CD4-positive, CD25-positive, alpha-beta regulatory T cell (primary cell): ENCODE data around the gene CLEC4E. TPM values are rescaled to one million over a fixed set of nuclear protein-coding genes. Genes with fewer than 3 reads are reported as not detected.
"Not testable (repeated sequence)": the region's sequence is repeated elsewhere in the genome, so short reads cannot be mapped to it uniquely, and the experiment has no call there.

Experiments
- ATAC-seq, 2 donors: fragments of 150-1000 bp; cut with Tn5 transposase; one replicate each; pipeline ENCODE4 v1.10.0; 2021; ENCODE audit warnings: low read depth in 2 of 2, moderate number of reproducible peaks in 2 of 2, moderate library complexity in 1 of 2
- DNase-seq, 3 donors: peaks; one replicate each; pipeline versions ENCODE4 v3.0.0 to v3.0.0-alpha.2; 2012 to 2022; ENCODE audit warnings: mixed read lengths in 1 of 3
- H3K27ac ChIP-seq: one replicate; pipeline ENCODE4 v1.7.0; 2013; ENCODE audit warnings: mild to moderate bottlenecking, low read length; ENCODE audit not compliant: insufficient read depth, poor library complexity, severe bottlenecking
- H3K27me3 ChIP-seq: one replicate; pipeline ENCODE4 v1.7.0; 2013; ENCODE audit warnings: low read length; ENCODE audit not compliant: control insufficient read depth, insufficient read depth
- H3K36me3 ChIP-seq: one replicate; pipeline ENCODE4 v1.7.0; 2013; ENCODE audit warnings: mild to moderate bottlenecking, low read length, moderate library complexity; ENCODE audit not compliant: control insufficient read depth, insufficient read depth
- H3K4me1 ChIP-seq: 2 replicates; pipeline ENCODE4 v1.7.0; 2013; ENCODE audit warnings: mild to moderate bottlenecking, low read length; ENCODE audit not compliant: insufficient read depth, control insufficient read depth, poor library complexity, severe bottlenecking
- H3K4me3 ChIP-seq: one replicate; pipeline ENCODE4 v1.7.0; 2013; ENCODE audit warnings: low read depth, mild to moderate bottlenecking, low read length, moderate library complexity
- H3K9me3 ChIP-seq, 2 experiments: 1 replicate in 1 of 2; 2 replicates in 1 of 2; pipeline ENCODE4 v1.7.0; 2013; ENCODE audit warnings: low read length in 2 of 2, mild to moderate bottlenecking in 1 of 2, moderate library complexity in 1 of 2; ENCODE audit not compliant: control insufficient read depth in 2 of 2
- H3K27ac Mint-ChIP-seq, 3 donors: one replicate each; pipeline ENCODE4 v1.8.0; 2020 to 2022; ENCODE audit warnings: mild to moderate bottlenecking in 3 of 3, mixed read lengths in 3 of 3, moderate library complexity in 2 of 3
- H3K27me3 Mint-ChIP-seq: one replicate; pipeline ENCODE4 v1.8.0; 2022; ENCODE audit warnings: mild to moderate bottlenecking, mixed read lengths
- H3K36me3 Mint-ChIP-seq: one replicate; pipeline ENCODE4 v1.8.0; 2020; ENCODE audit warnings: mixed read lengths
- H3K4me1 Mint-ChIP-seq, 4 donors: one replicate each; pipeline ENCODE4 v1.8.0; 2020 to 2022; ENCODE audit warnings: mixed read lengths in 4 of 4, mild to moderate bottlenecking in 1 of 4
- H3K4me3 Mint-ChIP-seq, 4 donors: one replicate each; pipeline ENCODE4 v1.8.0; 2020 to 2022; ENCODE audit warnings: mild to moderate bottlenecking in 4 of 4, mixed read lengths in 4 of 4, moderate library complexity in 3 of 4
- H3K9me3 Mint-ChIP-seq, 7 donors: one replicate each; pipeline ENCODE4 v1.8.0; 2020 to 2022; ENCODE audit warnings: mixed read lengths in 7 of 7, mild to moderate bottlenecking in 3 of 7, moderate library complexity in 2 of 7
- polyA plus RNA-seq, 4 donors: library from polyadenylated mRNA; unstranded; fragments of 300-500 nt; fragmentation: Illumina TruSeq; gene quantifications; one replicate each; pipeline ENCODE4 v1.2.3, GENCODE V29; 2021
- total RNA-seq: library from RNA; stranded (reverse); gene quantifications from one replicate; pipeline ENCODE4 v1.2.3, GENCODE V29; 2022

CLEC4E gene
- total and polyA plus RNA-seq, 5 donors from 2014 or later = 0.36 TPM; not detected in 4

- Mint-ChIP-seq H3K4me1 (no peaks in the 10 kb centered on the region), H3K9me3 (peaks cover 0 to 1% (median 0%) of the 10 kb centered on the region in 7 donors), H3K27me3 (peaks cover 21% of the 10 kb centered on the region), H3K27ac (no peak overlapping the region), H3K4me3 (no peak overlapping the region), H3K36me3 (no peaks in the 10 kb centered on the region)
- no peak for ATAC-seq
- Histone ChIP-seq H3K36me3 (no peaks in the 10 kb centered on the region), H3K4me1 (no peaks in the 10 kb centered on the region), H3K9me3 (no peaks in the 10 kb centered on the region), H3K4me3 (no peak overlapping the region), H3K27ac (no peak overlapping the region), H3K27me3 (peaks cover 2% of the 10 kb centered on the region)
- DNase-seq = no peak
Measured at GRCh38 chr12:8508223-8508622, 32.5 kb downstream of the CLEC4E start.

DNA sequence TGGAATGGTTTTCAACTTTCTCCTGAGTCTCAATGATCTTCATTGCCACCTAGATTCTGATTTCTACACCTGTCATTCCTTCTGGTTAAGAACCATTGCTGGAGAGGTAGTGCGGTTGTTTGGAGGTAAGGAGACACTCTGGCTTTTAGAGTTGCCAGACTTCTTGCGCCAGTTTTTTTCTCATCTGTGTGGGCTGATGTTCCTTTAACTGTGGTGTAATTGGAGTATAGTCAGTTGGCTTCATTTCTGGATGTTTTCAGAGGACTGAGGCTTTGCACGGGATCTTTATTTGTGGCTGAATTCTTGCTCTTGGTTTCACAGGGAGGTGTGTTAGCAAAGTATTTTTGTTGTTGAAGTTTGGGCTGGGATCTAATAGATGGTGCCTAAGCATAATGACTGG is 33.1 kb downstream of the CLEC4E start:
- Histone ChIP-seq H3K27ac (no peak overlapping the region), H3K27me3 (peaks cover 2% of the 10 kb centered on the region), H3K9me3 (no peaks in the 10 kb centered on the region), H3K4me1 (no peaks in the 10 kb centered on the region), H3K4me3 (no peak overlapping the region), H3K36me3 (no peaks in the 10 kb centered on the region)
- H3K27me3 Mint-ChIP-seq = peaks cover 21% of the 10 kb centered on the region
- no peak overlapping the region for H3K27ac Mint-ChIP-seq
- ATAC-seq (no peak), DNase-seq (no peak)
- no peaks in the 10 kb centered on the region for H3K4me1 Mint-ChIP-seq
- peaks cover 0 to 1% (median 0%) of the 10 kb centered on the region in 7 donors for H3K9me3 Mint-ChIP-seq
- H3K4me3 Mint-ChIP-seq = no peak overlapping the region
- no peaks in the 10 kb centered on the region for H3K36me3 Mint-ChIP-seq

GRCh38 chr12:8504351-8504750 is 36.4 kb downstream of the CLEC4E start:
- Histone ChIP-seq H3K27me3 (peaks cover 2% of the 10 kb centered on the region), H3K27ac (no peak overlapping the region), H3K36me3 (no peaks in the 10 kb centered on the region), H3K9me3 (no peaks in the 10 kb centered on the region), H3K4me3 (no peak overlapping the region), H3K4me1 (peaks cover 3% of the 10 kb centered on the region)
- Mint-ChIP-seq H3K36me3 (no peaks in the 10 kb centered on the region), H3K27me3 (peaks cover 13% of the 10 kb centered on the region), H3K27ac (no peak overlapping the region), H3K4me1 (peaks cover 0 to 4% (median 2%) of the 10 kb centered on the region in 4 donors), H3K4me3 (no peak overlapping the region), H3K9me3 (peaks cover 0 to 2% (median 0%) of the 10 kb centered on the region in 7 donors)
- DNase-seq (no peak), ATAC-seq (no peak)

DNA sequence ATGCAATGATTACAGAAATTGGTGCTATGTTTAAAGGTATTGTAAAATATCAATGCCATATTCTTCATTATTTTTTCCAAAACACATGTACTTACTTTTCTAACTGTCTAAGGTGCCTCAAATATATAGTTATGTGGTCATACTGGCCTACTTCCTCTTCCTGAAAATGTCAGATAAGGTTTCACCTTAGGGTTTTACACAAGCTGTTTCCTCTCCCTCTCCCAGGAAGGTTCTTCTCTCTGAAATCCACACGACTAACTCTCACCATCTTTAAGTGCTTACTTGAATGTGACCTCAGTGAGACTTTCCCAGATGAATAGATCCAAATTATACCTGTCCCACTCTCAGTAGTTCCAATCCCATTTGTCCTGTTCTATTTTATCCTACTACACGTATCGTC is 39.0 kb downstream of the CLEC4E start:
- H3K36me3 ChIP-seq = no peaks in the 10 kb centered on the region
- peaks cover 0 to 2% (median 0%) of the 10 kb centered on the region in 7 donors for H3K9me3 Mint-ChIP-seq
- DNase-seq = no peak
- H3K27ac ChIP-seq = no peak overlapping the region
- no peak for ATAC-seq
- H3K27me3 ChIP-seq = no peaks in the 10 kb centered on the region
- peak overlapping the region in 1 of 3 donors; percentile 39 for H3K27ac Mint-ChIP-seq
- no peak overlapping the region for H3K4me3 ChIP-seq
- H3K4me1 Mint-ChIP-seq = peaks cover 0 to 4% (median 2%) of the 10 kb centered on the region in 4 donors
- peaks cover 3% of the 10 kb centered on the region for H3K4me1 ChIP-seq
- H3K9me3 ChIP-seq = no peaks in the 10 kb centered on the region
- no peak overlapping the region for H3K4me3 Mint-ChIP-seq
- H3K36me3 Mint-ChIP-seq = no peaks in the 10 kb centered on the region
- peaks cover 8% of the 10 kb centered on the region for H3K27me3 Mint-ChIP-seq

DNA sequence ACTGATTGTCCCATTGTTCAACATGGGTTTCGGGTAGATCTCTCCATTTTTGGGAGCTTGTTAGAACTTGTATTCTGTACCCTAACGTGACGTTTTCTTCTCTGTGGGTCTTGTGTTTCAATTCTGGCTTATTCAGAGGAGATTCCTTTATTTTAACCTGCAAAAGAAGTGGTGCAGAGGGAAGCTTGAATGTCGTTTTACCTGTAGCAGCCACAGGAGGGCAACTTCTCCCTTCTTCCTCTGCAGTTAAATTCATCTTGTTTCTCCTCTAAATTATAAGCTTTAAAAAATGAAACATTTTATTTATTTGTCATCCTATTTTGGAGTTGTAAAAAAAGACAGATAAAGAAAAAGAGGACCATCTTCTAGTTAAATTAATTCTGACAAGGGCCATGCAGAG is 41.1 kb downstream of the CLEC4E start:
- Histone ChIP-seq H3K36me3 (no peaks in the 10 kb centered on the region), H3K4me3 (no peak overlapping the region), H3K27me3 (no peaks in the 10 kb centered on the region), H3K27ac (no peak overlapping the region), H3K4me1 (peaks cover 3% of the 10 kb centered on the region), H3K9me3 (no peaks in the 10 kb centered on the region)
- DNase-seq (no peak), ATAC-seq (no peak)
- Mint-ChIP-seq H3K4me1 (peaks cover 0 to 4% (median 2%) of the 10 kb centered on the region in 4 donors), H3K9me3 (peaks cover 0 to 2% (median 0%) of the 10 kb centered on the region in 7 donors), H3K27ac (no peak overlapping the region), H3K4me3 (no peak overlapping the region), H3K27me3 (peaks cover 9% of the 10 kb centered on the region), H3K36me3 (no peaks in the 10 kb centered on the region)

- not testable (repeated sequence) for H3K4me3 Mint-ChIP-seq, H3K27ac ChIP-seq
Measured at GRCh38 chr12:8496074-8496473, 44.6 kb downstream of the CLEC4E start.

DNA sequence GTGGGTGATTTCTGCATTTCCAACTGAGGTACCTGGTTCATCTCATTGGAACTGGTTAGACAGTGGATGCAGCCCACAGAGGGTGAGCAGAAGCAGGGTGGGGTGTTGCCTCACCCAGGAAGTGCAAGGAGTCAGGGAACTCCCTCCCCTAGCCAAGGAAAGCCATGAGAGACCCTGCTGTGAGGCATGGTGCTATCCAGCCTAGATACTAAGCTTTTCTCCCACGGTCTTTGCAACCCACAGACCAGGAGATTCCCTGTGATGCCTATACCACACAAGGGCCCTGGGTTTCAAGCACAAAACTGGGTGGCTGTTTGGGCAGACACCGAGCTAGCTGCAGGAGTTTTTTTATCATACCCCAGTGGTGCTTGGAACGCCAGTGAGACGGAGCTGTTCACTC is 45.0 kb downstream of the CLEC4E start:
- H3K4me3 ChIP-seq, H3K27me3 ChIP-seq, H3K36me3 Mint-ChIP-seq, H3K4me3 Mint-ChIP-seq, DNase-seq, H3K36me3 ChIP-seq, H3K27ac ChIP-seq, H3K4me1 ChIP-seq, H3K9me3 Mint-ChIP-seq, H3K27me3 Mint-ChIP-seq, ATAC-seq, H3K9me3 ChIP-seq, H3K27ac Mint-ChIP-seq: not testable (repeated sequence)
- H3K4me1 Mint-ChIP-seq = peaks cover 0 to 13% (median 6%) of the 10 kb centered on the region in 4 donors

More at GRCh38 chr12:8496074-8496473, 44.6 kb downstream of the CLEC4E start:
- ATAC-seq, H3K9me3 Mint-ChIP-seq, DNase-seq, H3K36me3 ChIP-seq, H3K4me3 ChIP-seq, H3K9me3 ChIP-seq, H3K4me1 ChIP-seq, H3K27me3 ChIP-seq, H3K36me3 Mint-ChIP-seq, H3K27ac Mint-ChIP-seq, H3K27me3 Mint-ChIP-seq: not testable (repeated sequence)
- peaks cover 0 to 13% (median 6%) of the 10 kb centered on the region in 4 donors for H3K4me1 Mint-ChIP-seq

DNA sequence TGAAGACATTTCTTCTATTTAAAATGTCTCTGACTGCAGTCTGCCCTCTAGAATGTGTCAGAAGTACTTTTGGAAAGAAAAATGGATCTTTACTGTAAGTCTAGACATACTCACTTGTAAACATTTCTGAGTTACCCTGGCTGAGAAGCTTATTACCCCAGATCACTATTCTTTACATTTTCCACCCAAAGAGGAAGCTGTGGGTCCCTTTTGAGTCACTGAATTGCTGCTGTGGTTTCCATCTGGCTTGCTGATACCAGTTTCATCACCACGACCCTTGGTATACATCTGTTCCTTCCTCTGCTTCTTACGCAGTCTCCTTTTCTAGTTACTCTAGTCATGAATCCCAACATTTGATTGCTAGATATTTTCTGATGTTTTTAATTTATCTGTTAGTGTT is 47.6 kb downstream of the CLEC4E start:
- Mint-ChIP-seq H3K27ac (peak overlapping the region in 2 of 3 donors; percentile 21 to 38), H3K9me3 (no peaks in the 10 kb centered on the region), H3K36me3 (no peaks in the 10 kb centered on the region), H3K4me3 (no peak overlapping the region), H3K4me1 (peaks cover 0 to 13% (median 6%) of the 10 kb centered on the region in 4 donors), H3K27me3 (peaks cover 6% of the 10 kb centered on the region)
- no peaks in the 10 kb centered on the region for H3K36me3 ChIP-seq
- ATAC-seq (peak; percentile 84 to 87), DNase-seq (peak in 2 of 3 donors; percentile 27 to 74)
- no peak overlapping the region for H3K27ac ChIP-seq
- H3K4me1 ChIP-seq = peaks cover 5% of the 10 kb centered on the region
- H3K4me3 ChIP-seq = no peak overlapping the region
- no peaks in the 10 kb centered on the region for H3K27me3 ChIP-seq
- no peaks in the 10 kb centered on the region for H3K9me3 ChIP-seq
